ENCODE results near the gene PYDC2. TPM values are rescaled to one million over a fixed set of nuclear protein-coding genes. Genes with fewer than 3 reads are reported as not detected.

Gene PYDC2
- total RNA-seq, 1 experiment from 2014 or later, result not detected

DNA sequence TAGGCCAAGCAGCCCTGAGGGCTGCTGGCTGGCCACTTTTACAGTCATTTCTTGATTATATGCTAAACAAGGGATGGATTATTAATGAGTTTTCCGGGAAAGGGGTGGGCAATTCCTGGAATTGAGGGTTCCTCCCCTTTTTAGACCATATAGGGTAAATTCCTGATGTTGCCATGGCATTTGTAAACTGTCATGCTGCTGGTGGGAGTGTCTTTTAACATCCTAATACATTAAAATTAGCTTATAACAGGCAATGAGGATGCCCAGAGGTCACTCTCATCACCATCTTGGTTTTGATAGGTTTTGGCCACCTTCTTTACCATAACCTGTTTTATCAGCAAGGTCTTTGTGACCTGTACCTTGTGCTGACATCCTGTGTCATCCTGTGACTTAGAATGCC is 11.7 kb upstream of the PYDC2 start:
- no peak overlapping the region for H3K4me3 Mint-ChIP-seq (ENCODE audit: unreplicated experiment)
- H3K4me1 Mint-ChIP-seq (ENCODE audit: insufficient read depth, unreplicated experiment), result no peaks in the 10 kb centered on the region
- H3K36me3 Mint-ChIP-seq (ENCODE audit: insufficient read depth, unreplicated experiment), result no peaks in the 10 kb centered on the region
- no peak overlapping the region for H3K27ac Mint-ChIP-seq (ENCODE audit: low read depth, unreplicated experiment)
- H3K9me3 Mint-ChIP-seq (ENCODE audit: unreplicated experiment), result no peaks in the 10 kb centered on the region
- TF ChIP-seq, protein P1, sequence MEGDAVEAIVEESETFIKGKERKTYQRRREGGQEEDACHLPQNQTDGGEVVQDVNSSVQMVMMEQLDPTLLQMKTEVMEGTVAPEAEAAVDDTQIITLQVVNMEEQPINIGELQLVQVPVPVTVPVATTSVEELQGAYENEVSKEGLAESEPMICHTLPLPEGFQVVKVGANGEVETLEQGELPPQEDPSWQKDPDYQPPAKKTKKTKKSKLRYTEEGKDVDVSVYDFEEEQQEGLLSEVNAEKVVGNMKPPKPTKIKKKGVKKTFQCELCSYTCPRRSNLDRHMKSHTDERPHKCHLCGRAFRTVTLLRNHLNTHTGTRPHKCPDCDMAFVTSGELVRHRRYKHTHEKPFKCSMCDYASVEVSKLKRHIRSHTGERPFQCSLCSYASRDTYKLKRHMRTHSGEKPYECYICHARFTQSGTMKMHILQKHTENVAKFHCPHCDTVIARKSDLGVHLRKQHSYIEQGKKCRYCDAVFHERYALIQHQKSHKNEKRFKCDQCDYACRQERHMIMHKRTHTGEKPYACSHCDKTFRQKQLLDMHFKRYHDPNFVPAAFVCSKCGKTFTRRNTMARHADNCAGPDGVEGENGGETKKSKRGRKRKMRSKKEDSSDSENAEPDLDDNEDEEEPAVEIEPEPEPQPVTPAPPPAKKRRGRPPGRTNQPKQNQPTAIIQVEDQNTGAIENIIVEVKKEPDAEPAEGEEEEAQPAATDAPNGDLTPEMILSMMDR (IDR thresholded peaks at IDR 0.05; ENCODE audit: unreplicated experiment), result no peak
- ChIA-PET CTCF (interaction anchor here (0.5 kb wide), 1 partner anchor 971 kb away, joined by 3 read pairs; no protein-coding TSS in a partner anchor), POLR2A (no interaction called here)
- no peak for DNase-seq (ENCODE audit: unreplicated experiment)
- no peaks in the 10 kb centered on the region for H3K27me3 Mint-ChIP-seq (ENCODE audit: insufficient read depth, unreplicated experiment)
- intact Hi-C loops (cut with micrococcal nuclease), result no loop called here
- BruUV-seq (replicated peaks), result no TSS peak

DNA sequence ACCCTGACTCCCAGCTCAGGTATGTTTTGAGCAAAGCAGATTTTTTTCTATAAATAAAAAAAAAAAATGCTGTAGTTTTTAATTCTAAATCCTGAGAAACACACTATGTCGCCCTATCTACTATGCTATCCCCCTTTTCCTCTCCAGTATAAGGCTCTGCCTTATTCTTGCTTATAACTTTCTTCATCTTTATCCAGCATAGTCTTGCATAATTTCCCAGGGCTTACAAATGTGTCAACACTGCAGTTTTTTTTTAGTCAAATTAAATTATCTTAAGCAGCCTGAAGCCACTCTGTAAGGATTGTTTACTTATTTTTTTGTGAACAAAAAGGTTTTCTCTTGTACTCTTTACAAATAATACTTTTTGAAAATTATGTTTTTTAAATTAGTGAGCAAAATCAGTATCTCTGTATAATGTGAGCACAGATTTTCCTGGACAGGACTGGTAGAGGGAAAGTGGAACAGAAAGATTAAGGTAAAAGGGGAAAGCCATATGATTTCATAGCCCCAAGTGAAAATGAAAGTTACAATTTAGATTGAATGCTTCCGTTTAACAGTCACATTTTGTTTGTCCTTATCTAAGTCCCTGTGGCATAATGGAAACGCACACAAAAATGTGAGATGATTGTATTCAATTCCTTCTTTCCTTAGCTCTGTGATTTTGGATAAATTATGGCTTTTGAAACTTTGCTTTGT is 5.6 kb upstream of the PYDC2 start:
- intact Hi-C loops (cut with micrococcal nuclease), result no loop called here
- CTCF ChIA-PET, result interaction anchor here (0.6 kb wide), 1 partner anchor 746 kb away, joined by 4 read pairs; no protein-coding TSS in a partner anchor
- Mint-ChIP-seq H3K27ac (ENCODE audit: low read depth, unreplicated experiment) (no peak overlapping the region), H3K36me3 (ENCODE audit: insufficient read depth, unreplicated experiment) (no peaks in the 10 kb centered on the region), H3K4me1 (ENCODE audit: insufficient read depth, unreplicated experiment) (peaks cover 6% of the 10 kb centered on the region), H3K4me3 (ENCODE audit: unreplicated experiment) (no peak overlapping the region), H3K27me3 (ENCODE audit: insufficient read depth, unreplicated experiment) (no peaks in the 10 kb centered on the region), H3K9me3 (ENCODE audit: unreplicated experiment) (no peaks in the 10 kb centered on the region)
- no TSS peak for BruUV-seq (replicated peaks)
- DNase-seq (ENCODE audit: unreplicated experiment), result no peak
- POLR2A ChIA-PET, result interaction anchor here (0.7 to 1.1 kb wide), 2 partner anchors 15 to 183 kb away, joined by 3 read pairs; no protein-coding TSS in a partner anchor
- TF ChIP-seq, protein P1 (IDR thresholded peaks at IDR 0.05; ENCODE audit: unreplicated experiment), result no peak

DNA sequence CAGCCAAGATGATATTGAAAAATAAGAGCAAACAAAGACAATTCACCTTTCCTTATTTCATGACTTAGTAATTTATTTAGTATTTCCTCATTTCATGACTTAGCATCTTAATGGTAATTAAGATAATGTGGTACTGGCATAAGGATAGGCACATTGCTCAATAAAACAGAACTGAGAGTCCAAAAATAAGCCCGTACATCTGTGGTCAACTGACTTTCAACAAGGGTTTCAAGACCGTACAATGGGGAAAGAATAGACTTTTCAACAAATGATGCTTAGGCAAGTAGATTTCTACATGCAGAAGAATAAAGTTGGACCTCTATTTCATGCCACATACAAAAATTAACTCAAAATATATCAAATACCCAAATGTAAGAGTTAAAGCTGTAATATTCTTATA is 603 bp upstream of the PYDC2 start:
- Mint-ChIP-seq H3K4me3 (ENCODE audit: unreplicated experiment) (no peak overlapping the region), H3K27ac (ENCODE audit: low read depth, unreplicated experiment) (no peak overlapping the region), H3K4me1 (ENCODE audit: insufficient read depth, unreplicated experiment) (peaks cover 2% of the 10 kb centered on the region), H3K9me3 (ENCODE audit: unreplicated experiment) (no peaks in the 10 kb centered on the region), H3K27me3 (ENCODE audit: insufficient read depth, unreplicated experiment) (no peaks in the 10 kb centered on the region), H3K36me3 (ENCODE audit: insufficient read depth, unreplicated experiment) (no peaks in the 10 kb centered on the region)
- ChIA-PET CTCF (no interaction called here), POLR2A (no interaction called here)
- DNase-seq (ENCODE audit: unreplicated experiment), result no peak
- intact Hi-C loops (cut with micrococcal nuclease), result no loop called here
- TF ChIP-seq, protein P1 (IDR thresholded peaks at IDR 0.05; ENCODE audit: unreplicated experiment), result no peak
- no TSS peak for BruUV-seq (replicated peaks)

DNA sequence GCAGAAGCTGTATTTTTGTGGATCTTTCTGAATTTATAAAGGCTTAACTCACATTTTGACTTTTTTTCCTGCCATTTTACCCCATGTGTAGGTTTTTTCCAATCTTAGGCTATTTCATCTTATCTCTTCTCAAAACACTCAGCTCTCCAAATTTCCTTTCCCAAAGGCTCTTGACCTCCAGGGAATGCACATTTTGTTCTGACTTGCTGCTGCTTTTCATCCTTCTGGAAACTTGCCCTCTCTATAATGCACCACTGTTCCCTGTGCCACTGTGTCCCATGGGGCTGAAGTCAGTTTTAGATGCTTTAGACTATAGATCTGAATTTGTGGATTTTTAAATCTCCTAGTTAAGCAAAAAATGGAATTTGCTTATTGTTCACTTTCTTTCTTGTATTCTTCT is 9.1 kb downstream of the PYDC2 start:
- CTCF ChIA-PET, result interaction anchor here (0.6 kb wide), 1 partner anchor 20 kb away, joined by 3 read pairs; no protein-coding TSS in a partner anchor
- H3K4me1 Mint-ChIP-seq (ENCODE audit: insufficient read depth, unreplicated experiment), result peaks cover 21% of the 10 kb centered on the region
- no peak overlapping the region for H3K27ac Mint-ChIP-seq (ENCODE audit: low read depth, unreplicated experiment)
- intact Hi-C loops (cut with micrococcal nuclease), result no loop called here
- no peaks in the 10 kb centered on the region for H3K27me3 Mint-ChIP-seq (ENCODE audit: insufficient read depth, unreplicated experiment)
- BruUV-seq (replicated peaks), result no TSS peak
- no peaks in the 10 kb centered on the region for H3K36me3 Mint-ChIP-seq (ENCODE audit: insufficient read depth, unreplicated experiment)
- DNase-seq (ENCODE audit: unreplicated experiment), result no peak
- no peak overlapping the region for H3K4me3 Mint-ChIP-seq (ENCODE audit: unreplicated experiment)
- POLR2A ChIA-PET, result interaction anchor here (1.0 kb wide), 1 partner anchor 15 kb away, joined by 3 read pairs; no protein-coding TSS in a partner anchor
- TF ChIP-seq, protein P1 (IDR thresholded peaks at IDR 0.05; ENCODE audit: unreplicated experiment), result no peak
- H3K9me3 Mint-ChIP-seq (ENCODE audit: unreplicated experiment), result peaks cover 13% of the 10 kb centered on the region
